ENCODE measurements around the gene CYTH2.

CYTH2 gene

DNA sequence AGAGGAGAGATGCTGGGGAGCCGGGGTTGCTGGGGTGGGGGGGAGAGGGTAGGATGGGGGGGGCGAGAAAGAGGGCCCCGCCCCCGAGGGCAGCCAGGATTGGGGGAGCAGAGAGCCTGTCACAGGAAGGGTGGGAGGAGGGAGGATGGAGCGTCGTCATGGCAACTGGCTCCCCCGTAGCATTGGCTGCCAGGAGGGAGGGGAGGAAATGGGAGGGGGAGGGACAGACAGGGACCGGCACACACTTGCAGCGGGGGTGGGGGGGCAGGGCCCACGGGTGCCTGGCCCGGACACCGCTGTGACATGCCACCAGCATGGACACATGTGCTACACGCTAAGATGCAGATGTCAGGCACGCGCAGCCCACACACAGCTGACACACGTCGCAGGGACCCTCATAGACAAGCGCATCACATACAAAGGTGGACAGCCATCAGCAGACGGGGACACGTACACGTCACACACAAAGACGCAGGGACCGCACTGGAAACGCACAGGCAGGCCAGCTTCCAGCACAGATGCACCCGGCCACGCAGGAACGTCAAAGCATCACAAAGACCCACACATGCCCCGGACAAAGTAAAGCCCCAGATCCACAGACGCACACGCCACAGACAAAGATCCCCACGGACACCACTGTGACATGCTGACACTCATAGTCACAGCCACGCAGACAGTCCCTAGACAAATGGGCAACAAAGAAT lies 42.8 kb downstream of the CYTH2 start, which contains the start of gene LMTK3:
Gene LMTK3, minus strand, starts transcription at position 36 of the 704 bp plus-strand sequence. CDS start 259 bp downstream, outside the sequence.
- H3K4me3 ChIP-seq (ENCODE audit: low read depth, low read length) = no peak within 1 kb of the TSS
- no peaks in the 10 kb centered on the region for H3K36me3 ChIP-seq (replicated peaks)
- in situ Hi-C loops (cut with HindIII; ENCODE audit: low pct_ligation_motif_present, low sequenced_read_pairs) = no loop called here
- H3K27me3 ChIP-seq (replicated peaks) = peaks cover 11% of the 10 kb centered on the region
- no peak within 1 kb of the TSS for H3K27ac ChIP-seq
- TF ChIP-seq, protein P1, sequence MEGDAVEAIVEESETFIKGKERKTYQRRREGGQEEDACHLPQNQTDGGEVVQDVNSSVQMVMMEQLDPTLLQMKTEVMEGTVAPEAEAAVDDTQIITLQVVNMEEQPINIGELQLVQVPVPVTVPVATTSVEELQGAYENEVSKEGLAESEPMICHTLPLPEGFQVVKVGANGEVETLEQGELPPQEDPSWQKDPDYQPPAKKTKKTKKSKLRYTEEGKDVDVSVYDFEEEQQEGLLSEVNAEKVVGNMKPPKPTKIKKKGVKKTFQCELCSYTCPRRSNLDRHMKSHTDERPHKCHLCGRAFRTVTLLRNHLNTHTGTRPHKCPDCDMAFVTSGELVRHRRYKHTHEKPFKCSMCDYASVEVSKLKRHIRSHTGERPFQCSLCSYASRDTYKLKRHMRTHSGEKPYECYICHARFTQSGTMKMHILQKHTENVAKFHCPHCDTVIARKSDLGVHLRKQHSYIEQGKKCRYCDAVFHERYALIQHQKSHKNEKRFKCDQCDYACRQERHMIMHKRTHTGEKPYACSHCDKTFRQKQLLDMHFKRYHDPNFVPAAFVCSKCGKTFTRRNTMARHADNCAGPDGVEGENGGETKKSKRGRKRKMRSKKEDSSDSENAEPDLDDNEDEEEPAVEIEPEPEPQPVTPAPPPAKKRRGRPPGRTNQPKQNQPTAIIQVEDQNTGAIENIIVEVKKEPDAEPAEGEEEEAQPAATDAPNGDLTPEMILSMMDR (IDR thresholded peaks at IDR 0.05; ENCODE audit: low read depth, low read length, missing control alignments) = no peak
- no peak for DNase-seq

- in situ Hi-C loops (cut with HindIII; ENCODE audit: low pct_ligation_motif_present, low sequenced_read_pairs) = no loop called here
- Histone ChIP-seq H3K27ac (no peak overlapping the region), H3K36me3 (replicated peaks) (no peaks in the 10 kb centered on the region), H3K4me3 (ENCODE audit: low read depth, low read length) (no peak overlapping the region), H3K27me3 (replicated peaks) (peaks cover 11% of the 10 kb centered on the region)
- no peak for DNase-seq
- TF ChIP-seq, protein P1 (IDR thresholded peaks at IDR 0.05; ENCODE audit: low read depth, low read length, missing control alignments) = no peak
Observed at GRCh38 chr19:48512504-48513288, 43.5 kb downstream of the CYTH2 start.

DNA sequence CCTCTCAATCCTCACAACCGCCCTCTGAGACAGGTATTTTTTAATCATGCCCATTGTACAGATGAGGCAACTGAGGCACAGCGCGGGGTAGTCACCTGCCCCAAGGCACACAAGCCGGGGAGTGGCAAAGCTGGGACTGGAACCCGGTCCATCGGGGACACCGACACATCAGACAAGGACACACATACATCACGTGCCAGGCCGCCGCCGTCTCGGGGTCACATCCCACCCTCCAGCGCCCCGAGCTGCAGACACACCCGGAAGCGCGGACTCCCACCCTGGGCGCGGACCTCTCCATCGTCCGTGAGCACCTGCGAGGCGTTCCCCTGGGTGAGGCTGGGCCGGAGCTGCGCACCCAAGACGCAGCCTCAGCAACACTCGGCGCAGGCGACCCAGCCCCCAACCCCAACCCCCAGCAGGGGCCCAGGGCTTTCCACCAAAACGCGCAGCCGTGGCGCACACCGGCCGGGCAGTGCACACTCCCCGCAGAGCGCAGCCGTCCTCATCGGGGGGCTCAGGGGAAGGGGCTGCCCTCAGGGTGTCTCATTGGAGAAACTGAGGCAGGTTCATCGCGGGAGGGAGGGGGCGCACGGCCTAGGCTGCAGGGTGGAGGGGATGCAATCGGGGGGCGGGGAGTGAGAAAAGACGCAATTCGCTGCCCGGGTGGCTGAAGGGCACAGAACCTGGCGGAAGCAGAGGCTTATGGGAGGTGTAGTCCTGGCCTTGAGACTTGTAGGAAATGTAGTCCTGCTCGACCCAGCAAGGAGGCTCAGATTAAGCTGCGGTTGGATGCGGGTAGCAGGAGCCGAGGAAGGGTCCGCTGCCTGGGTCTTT lies 44.3 kb downstream of the CYTH2 start:
- peak overlapping the region; percentile 63 for H3K4me3 ChIP-seq (ENCODE audit: low read depth, low read length)
- no peak overlapping the region for H3K27ac ChIP-seq
- no peaks in the 10 kb centered on the region for H3K36me3 ChIP-seq (replicated peaks)
- peak; percentile 53 for DNase-seq
- TF ChIP-seq, protein P1 (IDR thresholded peaks at IDR 0.05; ENCODE audit: low read depth, low read length, missing control alignments) = no peak
- in situ Hi-C loops (cut with HindIII; ENCODE audit: low pct_ligation_motif_present, low sequenced_read_pairs) = no loop called here
- peaks cover 11% of the 10 kb centered on the region for H3K27me3 ChIP-seq (replicated peaks)

- H3K4me3 ChIP-seq (ENCODE audit: low read depth, low read length) = no peak overlapping the region
- DNase-seq = no peak
- TF ChIP-seq, protein P1 (IDR thresholded peaks at IDR 0.05; ENCODE audit: low read depth, low read length, missing control alignments) = no peak
Observed at GRCh38 chr19:48514123-48514458, 44.9 kb downstream of the CYTH2 start.

DNA sequence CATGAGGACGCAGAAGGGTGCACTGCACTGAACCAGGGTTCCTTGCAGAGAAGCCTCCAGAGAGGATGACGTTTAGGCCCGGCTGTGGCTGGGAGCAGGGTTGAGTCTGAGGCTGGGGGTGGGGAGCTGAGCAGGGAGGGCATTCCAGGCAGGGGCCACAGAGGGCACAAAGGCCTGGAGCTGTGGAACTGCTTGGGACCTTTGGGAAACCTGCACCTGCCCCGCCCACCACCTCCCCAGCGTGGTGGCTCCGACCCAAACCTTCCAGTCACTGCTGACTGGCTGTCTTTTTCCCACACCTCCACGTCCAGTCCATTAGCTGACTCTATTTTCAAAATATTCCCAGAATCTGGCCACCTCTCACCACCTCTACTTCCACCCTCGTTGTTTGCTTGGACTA lies 47.4 kb downstream of the CYTH2 start:
- Histone ChIP-seq H3K27ac (no peak overlapping the region), H3K4me3 (ENCODE audit: low read depth, low read length) (no peak overlapping the region), H3K36me3 (replicated peaks) (no peaks in the 10 kb centered on the region), H3K27me3 (replicated peaks) (peaks cover 2% of the 10 kb centered on the region)
- no peak for DNase-seq
- in situ Hi-C loops (cut with HindIII; ENCODE audit: low pct_ligation_motif_present, low sequenced_read_pairs) = no loop called here
- TF ChIP-seq, protein P1 (IDR thresholded peaks at IDR 0.05; ENCODE audit: low read depth, low read length, missing control alignments) = no peak

More at GRCh38 chr19:48514123-48514458, 44.9 kb downstream of the CYTH2 start:
- Histone ChIP-seq H3K27ac (no peak overlapping the region), H3K27me3 (replicated peaks) (peaks cover 11% of the 10 kb centered on the region), H3K36me3 (replicated peaks) (no peaks in the 10 kb centered on the region)
- in situ Hi-C loops (cut with HindIII; ENCODE audit: low pct_ligation_motif_present, low sequenced_read_pairs) = no loop called here
